GM19467 (cell line): ENCODE results near the gene OR2A5.
"Not testable (repeated sequence)": the region's sequence is repeated elsewhere in the genome, so short reads cannot be mapped to it uniquely, and the experiment has no call there.

ENCODE experiments used
- ATAC-seq: cut with Tn5 transposase; IDR thresholded peaks from one replicate; pipeline ENCODE4 v1.9.1; 2021; ENCODE audit warnings: mild to moderate bottlenecking, moderate library complexity; ENCODE audit not compliant: unreplicated experiment

The OR2A5 gene

GRCh38 chr7:144048648-144049047 is at the start of gene OR2A5:
Gene OR2A5 (plus strand): TSS chr7:144048948. CDS start chr7:144050402, 1,454 bp downstream.
- no peak for ATAC-seq

- ATAC-seq = no peak
These were observed 48.7 kb upstream of the OR2A5 start, which contains the start of gene OR6B1 for GRCh38 chr7:144000020-144000419. Gene OR6B1 (plus strand): TSS chr7:144000320. CDS start chr7:144003997, 3,677 bp downstream.

GRCh38 chr7:144001543-144001942 is 47.2 kb upstream of the OR2A5 start:
- no peak for ATAC-seq

DNA sequence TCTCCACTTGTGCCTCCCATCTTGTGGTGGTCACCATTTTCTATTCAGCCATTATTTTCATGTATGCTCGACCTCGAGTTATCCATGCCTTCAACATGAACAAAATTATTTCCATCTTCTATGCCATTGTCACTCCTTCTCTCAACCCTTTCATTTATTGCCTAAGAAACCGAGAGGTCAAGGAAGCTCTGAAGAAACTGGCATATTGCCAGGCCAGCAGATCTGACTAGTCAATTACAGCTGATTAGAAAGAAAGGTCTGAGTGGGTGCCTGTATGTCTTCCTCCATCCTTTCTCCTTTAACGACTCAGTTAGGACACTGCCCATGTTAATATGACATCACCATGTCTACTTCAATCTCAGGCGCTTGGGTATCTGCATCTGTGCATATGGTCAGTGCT is 44.0 kb upstream of the OR2A5 start:
- no peak for ATAC-seq

GRCh38 chr7:144006029-144006691 is 42.6 kb upstream of the OR2A5 start:
- ATAC-seq = no peak

GRCh38 chr7:144006692-144007042 is 42.1 kb upstream of the OR2A5 start:
- no peak for ATAC-seq

DNA sequence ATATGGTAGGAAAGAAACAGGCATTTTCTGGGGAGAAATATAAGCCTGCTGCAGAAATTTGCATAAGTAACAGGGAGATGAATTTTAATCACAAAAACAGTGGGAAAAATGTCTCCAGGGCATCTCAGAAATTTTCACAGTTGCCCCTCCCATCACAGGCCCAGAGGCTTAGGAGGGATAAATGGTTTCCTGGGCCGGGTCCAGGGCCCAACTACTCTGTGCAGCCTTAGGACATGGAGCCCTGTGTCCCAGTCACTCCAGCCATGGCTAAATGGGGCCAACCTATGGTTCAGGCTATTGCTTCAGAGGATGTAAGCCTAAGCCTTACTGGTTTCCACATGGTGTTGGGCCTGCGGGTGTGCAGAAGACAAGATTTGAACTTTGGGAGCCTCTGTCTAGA is 39.4 kb upstream of the OR2A5 start:
- ATAC-seq = no peak

DNA sequence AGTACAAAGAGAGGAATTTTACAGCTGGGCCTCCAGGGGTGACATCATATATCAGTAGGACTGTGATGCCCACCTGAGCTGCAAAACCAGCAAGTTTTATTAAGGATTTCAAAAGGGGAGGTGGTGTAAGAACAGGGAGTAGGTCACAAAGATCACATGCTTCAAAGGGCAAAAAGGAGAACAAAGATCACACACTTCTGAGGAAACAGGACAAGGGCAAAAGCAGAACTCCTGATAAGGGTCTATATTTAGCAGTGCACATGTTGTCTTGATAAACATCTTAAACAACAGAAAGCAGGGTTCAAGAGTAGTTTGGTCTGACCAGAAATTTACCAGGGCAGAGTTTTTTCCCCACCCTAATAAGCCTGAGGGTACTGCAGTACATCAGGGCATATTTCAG is 38.7 kb upstream of the OR2A5 start:
- ATAC-seq = not testable (repeated sequence)

GRCh38 chr7:144010821-144011220 is 37.9 kb upstream of the OR2A5 start:
- not testable (repeated sequence) for ATAC-seq

GRCh38 chr7:144011458-144012230 is 37.1 kb upstream of the OR2A5 start:
- no peak for ATAC-seq

DNA sequence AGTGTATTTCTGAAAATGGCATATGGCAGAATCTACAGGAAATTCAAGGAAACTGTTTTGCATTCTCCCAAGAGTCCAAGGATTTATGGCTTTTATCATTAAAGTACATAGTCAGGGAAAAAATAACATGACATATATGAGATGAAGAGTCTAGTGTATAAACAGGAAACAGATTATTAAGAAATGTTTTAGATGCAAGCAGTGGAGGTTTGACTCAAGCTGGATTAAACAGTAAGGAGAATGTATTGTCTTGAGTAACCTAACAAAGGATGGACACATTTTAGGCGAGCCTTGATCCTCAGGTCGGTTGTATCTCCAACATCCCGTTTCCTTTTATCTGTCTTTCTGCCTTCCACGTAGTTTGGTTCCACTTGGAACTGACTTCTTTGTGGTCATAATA is 30.7 kb upstream of the OR2A5 start:
- ATAC-seq = no peak

DNA sequence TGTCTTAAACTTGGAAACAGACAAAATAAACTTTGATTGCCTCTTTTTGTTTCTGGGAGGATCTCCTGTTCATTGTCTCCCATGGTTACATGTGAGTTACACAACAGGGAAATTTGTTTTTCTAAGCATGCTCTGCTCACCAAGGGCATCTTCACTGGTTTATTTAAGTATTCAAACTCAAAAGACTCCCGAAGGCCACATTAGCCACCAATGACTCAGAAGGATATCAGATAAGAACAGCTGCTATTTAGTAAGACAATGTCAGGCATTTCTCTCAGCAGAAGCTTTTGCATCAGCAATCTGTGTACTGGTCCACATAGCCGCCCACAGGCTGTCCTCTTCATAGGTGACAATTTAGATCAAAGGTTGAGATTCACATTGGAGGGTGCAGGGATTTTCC is 29.3 kb upstream of the OR2A5 start:
- ATAC-seq = no peak

DNA sequence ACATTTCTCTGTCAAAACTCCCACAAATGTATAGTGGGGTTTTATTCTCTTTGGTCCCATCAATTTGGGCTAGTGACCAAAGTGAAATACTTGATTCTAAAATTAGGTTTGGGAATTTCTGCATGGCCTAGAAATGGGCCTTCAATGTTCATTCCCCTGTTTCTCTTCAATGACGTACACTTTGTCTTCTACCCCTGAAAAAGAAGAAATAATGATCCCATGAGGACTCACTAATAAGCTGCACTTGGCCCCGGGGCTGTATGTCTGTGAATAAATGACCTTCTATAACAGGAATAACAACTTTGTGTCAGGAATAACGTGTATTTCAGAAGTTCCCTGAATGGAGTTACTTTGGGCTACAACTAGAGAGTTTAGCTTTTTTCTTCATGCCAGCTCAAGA is 28.4 kb upstream of the OR2A5 start:
- no peak for ATAC-seq

DNA sequence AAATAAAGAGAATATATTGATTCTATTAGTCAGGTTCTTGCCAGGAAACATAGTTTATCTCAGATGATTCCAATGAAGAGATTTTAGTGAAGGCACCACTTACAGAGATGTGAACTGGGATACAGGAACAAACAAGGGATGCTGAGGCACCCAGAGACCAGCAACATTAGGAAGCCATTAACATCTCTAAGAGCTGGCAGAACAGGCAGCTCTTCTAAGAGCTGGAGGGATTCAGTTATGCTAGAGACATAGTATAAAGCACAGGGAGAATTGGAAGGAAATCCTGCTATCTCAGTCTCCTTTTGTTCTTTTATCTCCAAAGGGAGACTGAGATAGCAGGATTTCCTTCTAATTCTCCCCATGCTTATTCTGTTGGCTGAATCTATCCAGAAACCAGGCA is 26.6 kb upstream of the OR2A5 start:
- ATAC-seq = no peak

- no peak for ATAC-seq
These were observed 25.4 kb upstream of the OR2A5 start for GRCh38 chr7:144023171-144023827.

DNA sequence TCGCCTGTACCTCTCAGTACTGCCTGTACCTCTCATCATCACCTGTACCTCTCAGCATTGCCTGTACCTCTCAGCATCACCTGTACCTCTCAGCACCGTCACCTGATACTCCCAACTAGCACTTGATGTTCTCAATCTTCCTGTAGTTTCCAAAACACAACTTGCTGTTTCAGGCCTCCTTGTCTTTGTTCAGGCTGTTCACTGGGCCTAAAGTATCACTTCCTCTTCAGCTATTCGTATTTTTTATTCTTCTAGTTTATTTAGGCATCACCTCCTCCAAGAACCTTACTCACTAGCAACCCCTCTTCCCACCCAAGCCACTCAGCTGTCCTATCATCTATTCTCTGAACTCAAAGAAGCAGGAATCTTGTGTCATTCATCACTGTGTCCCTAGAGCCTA is 24.5 kb upstream of the OR2A5 start:
- ATAC-seq = no peak

DNA sequence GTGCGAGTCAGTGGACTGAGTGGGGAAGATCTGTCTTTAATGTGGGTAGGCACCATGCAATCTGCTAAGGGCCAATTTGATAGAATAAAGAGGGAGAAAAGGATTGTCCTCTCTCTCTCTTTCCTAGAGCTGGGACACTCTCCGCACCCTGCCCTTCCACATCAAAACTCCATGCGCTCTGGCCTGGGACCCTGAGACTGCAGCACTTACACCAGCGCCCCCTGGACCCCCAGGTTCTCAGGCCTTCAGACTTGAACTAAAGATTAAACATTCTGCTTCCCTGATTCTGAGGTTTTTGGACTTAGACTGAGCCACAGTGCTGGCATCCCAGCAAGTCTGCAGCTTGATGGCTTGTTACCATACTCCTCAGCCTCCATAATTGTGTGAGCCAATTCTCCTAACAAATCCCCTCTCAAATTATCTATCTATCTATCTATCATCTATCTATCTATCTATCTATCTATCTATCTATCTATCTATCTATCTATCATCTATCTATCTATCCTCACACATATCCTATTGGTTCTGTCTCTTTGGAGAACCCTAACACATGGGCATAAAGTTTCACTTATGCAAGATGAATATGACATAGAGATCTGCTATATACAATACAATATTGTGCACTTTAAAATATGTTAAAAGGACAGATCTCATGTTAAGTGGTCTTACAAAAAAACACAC is 22.4 kb upstream of the OR2A5 start:
- ATAC-seq = no peak

GRCh38 chr7:144027070-144027469 is 21.7 kb upstream of the OR2A5 start:
- no peak for ATAC-seq

DNA sequence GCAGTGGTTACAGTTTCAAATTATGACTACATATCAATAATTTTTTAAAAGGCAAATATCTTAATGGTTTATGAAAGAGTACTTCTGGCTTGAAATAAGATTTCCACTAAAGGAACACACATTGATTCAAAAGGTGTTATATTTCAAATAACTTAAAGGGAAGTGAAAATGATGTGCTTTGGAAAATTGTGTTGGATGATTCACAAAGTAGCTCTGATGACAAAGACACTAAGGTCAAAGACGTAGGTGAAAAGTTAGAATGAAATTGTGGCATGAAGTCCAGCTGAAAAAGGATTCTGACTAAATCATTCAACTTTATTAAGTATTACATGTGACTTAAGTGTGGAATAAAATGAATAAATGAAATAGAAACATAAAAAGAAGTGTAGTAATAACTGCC is 20.8 kb upstream of the OR2A5 start:
- no peak for ATAC-seq

GRCh38 chr7:144028547-144028946 is 20.2 kb upstream of the OR2A5 start:
- no peak for ATAC-seq

DNA sequence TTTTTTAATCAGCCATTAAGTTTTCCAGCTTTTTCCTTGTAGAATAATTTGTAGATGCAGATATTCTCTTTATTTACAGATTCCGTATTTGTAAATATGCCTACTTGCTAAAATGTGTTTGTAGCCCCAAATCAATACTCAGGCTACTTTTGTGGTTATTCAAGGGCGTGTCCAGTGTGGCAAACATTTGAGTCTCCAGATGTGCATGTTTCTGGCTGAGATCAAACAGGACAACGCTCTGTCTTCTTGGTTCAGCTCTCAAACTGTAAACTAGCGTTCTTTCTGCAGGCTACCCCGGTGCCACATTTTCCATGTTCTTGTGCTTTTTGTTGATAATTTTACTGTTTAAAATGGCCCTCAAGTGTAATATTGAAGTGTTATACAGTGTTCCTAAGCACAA is 16.2 kb upstream of the OR2A5 start:
- ATAC-seq = no peak
